Breast epithelium (tissue), 4 donors: ENCODE results near the gene FRMD3. TPM values are rescaled to one million over a fixed set of nuclear protein-coding genes. Genes with fewer than 3 reads are reported as not detected.

Source experiments
- DNase-seq, 2 donors: peaks; one replicate each; pipeline ENCODE4 v3.0.0-alpha.2; 2019; ENCODE audit warnings: low spot score in 2 of 2
- H3K27ac ChIP-seq, 2 donors: fragments of 200-600 bp; sonication (generic) in 1 of 2; one replicate each; pipeline ENCODE4 v1.5.1; 2016 to 2019; ENCODE audit warnings: mild to moderate bottlenecking in 1 of 2
- H3K27me3 ChIP-seq, 2 donors: fragments of 200-600 bp; sonication (generic) in 1 of 2; one replicate each; pipeline versions ENCODE4 v1.5.1 to v1.6.0; 2017 to 2019; ENCODE audit warnings: control low read depth in 1 of 2, mild to moderate bottlenecking in 1 of 2
- H3K36me3 ChIP-seq: fragments of 200-600 bp; one replicate; pipeline ENCODE4 v1.5.1; 2019
- H3K4me1 ChIP-seq, 2 donors: fragments of 200-600 bp; sonication (generic); one replicate each; pipeline ENCODE4 v1.5.1; 2016 to 2019; ENCODE audit warnings: control low read depth in 1 of 2
- H3K4me3 ChIP-seq, 3 donors: fragments of 200-600 bp; sonication (generic); 1 replicate in 2 of 3; 2 replicates in 1 of 3; pipeline ENCODE4 v1.5.1; 2016 to 2019; ENCODE audit warnings: mild to moderate bottlenecking in 3 of 3, moderate library complexity in 2 of 3
- H3K9me3 ChIP-seq, 2 donors: fragments of 200-600 bp; sonication (generic) in 1 of 2; one replicate each; pipeline ENCODE4 v1.5.1; 2016 to 2019; ENCODE audit warnings: control low read depth in 1 of 2
- CTCF ChIP-seq, 3 donors: fragments of 450-650 bp; IDR thresholded peaks; one replicate each; pipeline ENCODE4 v1.5.1; 2016 to 2017; ENCODE audit warnings: antibody characterized with exemption in 3 of 3, mild to moderate bottlenecking in 3 of 3, moderate library complexity in 3 of 3
- POLR2A ChIP-seq: fragments of 450-650 bp; IDR thresholded peaks from one replicate; pipeline ENCODE4 v1.6.1; 2016; ENCODE audit warnings: antibody characterized with exemption, mild to moderate bottlenecking, moderate library complexity
- POLR2AphosphoS5 ChIP-seq, 3 donors: sonication (generic); formaldehyde crosslinking; IDR thresholded peaks; one replicate each; pipeline ENCODE4 v1.6.1; 2017; ENCODE audit warnings: antibody characterized with exemption in 3 of 3
- intact Hi-C: fragments of 100-400 bp; cut with DNase I; formaldehyde crosslinking; loops from one replicate; pipeline ENCODE4 v1.15.1; 2023; ENCODE audit warnings: low total_unique reads
- total RNA-seq, 3 donors: library from RNA; depleted of rRNA; stranded (reverse); fragments of >200 nt; gene quantifications; one replicate each; pipeline ENCODE4 v1.1.0, GENCODE V29; 2016

Gene FRMD3
- total RNA-seq, 3 donors from 2014 or later, result 6.3 to 14.1 (median 14.1) TPM

- Histone ChIP-seq H3K36me3 (no peaks in the 10 kb centered on the region), H3K9me3 (peaks cover 0 to 8% of the 10 kb centered on the region in 2 donors), H3K27ac (no peak overlapping the region), H3K4me1 (no peaks in the 10 kb centered on the region), H3K27me3 (no peaks in the 10 kb centered on the region), H3K4me3 (no peak overlapping the region)
- TF ChIP-seq POLR2A (no peak), CTCF (IDR thresholded peaks at IDR 0.05) (no peak), POLR2AphosphoS5 (IDR thresholded peaks at IDR 0.05) (no peak)
- DNase-seq, result no peak
- intact Hi-C loops, result no loop called here
Observed at GRCh38 chr9:83477571-83477970, 60.6 kb downstream of the FRMD3 start.

- Histone ChIP-seq H3K4me3 (no peak overlapping the region), H3K36me3 (no peaks in the 10 kb centered on the region), H3K27me3 (no peaks in the 10 kb centered on the region), H3K4me1 (no peaks in the 10 kb centered on the region), H3K9me3 (peaks cover 0 to 8% of the 10 kb centered on the region in 2 donors), H3K27ac (no peak overlapping the region)
- TF ChIP-seq POLR2AphosphoS5 (IDR thresholded peaks at IDR 0.05), result no peak
- no peak for TF ChIP-seq POLR2A
- TF ChIP-seq CTCF (IDR thresholded peaks at IDR 0.05), result no peak
- DNase-seq, result no peak
- intact Hi-C loops, result no loop called here
Observed at GRCh38 chr9:83477120-83477519, 61.1 kb downstream of the FRMD3 start.

GRCh38 chr9:83476513-83476912, 61.7 kb downstream of the FRMD3 start:
- H3K27me3 ChIP-seq, result no peaks in the 10 kb centered on the region
- H3K36me3 ChIP-seq, result no peaks in the 10 kb centered on the region
- H3K27ac ChIP-seq, result no peak overlapping the region
- DNase-seq, result no peak
- H3K9me3 ChIP-seq, result peaks cover 0 to 8% of the 10 kb centered on the region in 2 donors
- no peak for TF ChIP-seq POLR2AphosphoS5 (IDR thresholded peaks at IDR 0.05)
- no peak for TF ChIP-seq POLR2A
- TF ChIP-seq CTCF (IDR thresholded peaks at IDR 0.05), result no peak
- no peaks in the 10 kb centered on the region for H3K4me1 ChIP-seq
- H3K4me3 ChIP-seq, result no peak overlapping the region
- intact Hi-C loops, result no loop called here

- H3K4me1 ChIP-seq, result no peaks in the 10 kb centered on the region
- TF ChIP-seq CTCF (IDR thresholded peaks at IDR 0.05), result no peak
- no peak for TF ChIP-seq POLR2AphosphoS5 (IDR thresholded peaks at IDR 0.05)
- TF ChIP-seq POLR2A, result no peak
- intact Hi-C loops, result no loop called here
- peaks cover 0 to 8% of the 10 kb centered on the region in 2 donors for H3K9me3 ChIP-seq
- no peak overlapping the region for H3K27ac ChIP-seq
- H3K36me3 ChIP-seq, result no peaks in the 10 kb centered on the region
- no peak overlapping the region for H3K4me3 ChIP-seq
- no peaks in the 10 kb centered on the region for H3K27me3 ChIP-seq
- no peak for DNase-seq
Observed at GRCh38 chr9:83475741-83476140, 62.5 kb downstream of the FRMD3 start.

GRCh38 chr9:83474631-83475030, 63.6 kb downstream of the FRMD3 start:
- H3K4me3 ChIP-seq, result no peak overlapping the region
- no peak for DNase-seq
- H3K27ac ChIP-seq, result no peak overlapping the region
- H3K9me3 ChIP-seq, result no peaks in the 10 kb centered on the region
- H3K36me3 ChIP-seq, result no peaks in the 10 kb centered on the region
- H3K27me3 ChIP-seq, result no peaks in the 10 kb centered on the region
- H3K4me1 ChIP-seq, result no peaks in the 10 kb centered on the region
- TF ChIP-seq POLR2A, result no peak
- TF ChIP-seq CTCF (IDR thresholded peaks at IDR 0.05), result no peak
- no peak for TF ChIP-seq POLR2AphosphoS5 (IDR thresholded peaks at IDR 0.05)
- intact Hi-C loops, result no loop called here
